Measurements from ENCODE around the gene MAST3.
A peak's percentile ranks its signal among the peaks of the same experiment; 100 is the strongest.

MAST3 gene

DNA sequence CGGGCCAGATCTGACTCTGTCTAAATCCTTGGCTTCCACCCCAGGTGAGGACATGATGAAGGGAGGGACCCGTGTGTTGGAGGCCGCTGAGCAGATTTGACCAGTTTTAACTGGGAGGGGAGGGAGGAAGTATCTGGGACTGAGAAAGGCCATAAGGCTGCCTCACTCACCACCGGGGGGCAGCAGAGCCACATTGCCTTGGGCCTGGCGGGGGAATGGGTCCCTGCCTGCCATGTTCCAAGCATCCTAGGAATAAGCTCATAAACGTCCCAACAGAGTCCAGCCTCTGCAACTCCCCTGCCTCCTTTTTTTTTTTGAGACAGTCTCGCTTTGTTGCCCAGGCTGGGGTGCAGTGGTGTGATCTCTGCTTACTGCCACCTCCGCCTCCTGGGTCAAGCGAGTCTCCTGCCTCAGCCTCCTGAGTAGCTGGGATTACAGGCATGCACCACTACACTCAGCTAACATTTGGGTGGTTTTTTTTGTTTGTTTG, 15.5 kb downstream of the MAST3 start:
- peak; percentile 84 for DNase-seq (ENCODE audit: insufficient read length, low spot score)
- no peak for TF ChIP-seq POLR2A (IDR thresholded peaks at IDR 0.05; ENCODE audit: low read depth, low read length)
- no peak for FAIRE-seq

DNA sequence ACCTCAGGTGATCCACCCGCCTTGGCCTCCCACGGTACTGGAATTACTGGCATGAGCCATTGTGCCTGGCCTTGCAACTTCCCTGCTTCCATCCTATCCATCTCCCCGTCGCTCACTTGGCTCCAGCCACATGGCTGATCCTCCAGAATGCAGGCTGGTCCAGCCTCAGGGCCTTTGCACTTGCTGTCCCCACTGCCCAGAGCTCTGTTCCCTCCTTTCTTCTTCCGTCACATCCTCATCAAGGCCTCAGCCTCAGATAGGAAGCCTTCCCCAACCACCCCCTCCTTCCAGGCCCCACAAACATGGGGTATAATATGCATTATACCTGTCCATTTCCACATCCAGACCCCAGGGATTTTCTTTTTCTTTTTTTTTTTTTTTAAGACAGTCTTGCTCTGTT, 16.2 kb downstream of the MAST3 start:
- DNase-seq (ENCODE audit: insufficient read length, low spot score) (no peak), FAIRE-seq (no peak)
- TF ChIP-seq POLR2A (IDR thresholded peaks at IDR 0.05; ENCODE audit: low read depth, low read length) = no peak

DNA sequence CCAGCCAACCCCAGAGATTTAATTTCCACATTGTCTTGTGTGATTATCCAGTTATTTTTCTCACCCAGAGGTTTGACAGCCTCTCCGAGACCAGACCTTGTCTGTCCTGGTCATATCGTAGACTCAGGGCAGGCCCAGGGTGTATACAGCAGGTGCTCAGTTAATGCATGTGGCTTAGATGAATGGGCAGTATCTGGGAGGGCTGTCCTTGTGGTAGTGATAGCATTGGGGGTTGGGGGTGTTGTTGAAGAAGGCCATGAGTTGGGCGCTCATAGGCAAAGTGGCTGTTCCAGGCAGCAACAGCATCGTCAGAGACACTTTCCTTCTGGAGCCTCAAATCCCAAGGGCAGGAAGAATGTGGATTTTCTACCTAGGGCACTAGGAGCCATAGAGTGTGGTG, 16.9 kb downstream of the MAST3 start:
- TF ChIP-seq POLR2A (IDR thresholded peaks at IDR 0.05; ENCODE audit: low read depth, low read length) = no peak
- no peak for FAIRE-seq
- no peak for DNase-seq (ENCODE audit: insufficient read length, low spot score)

DNA sequence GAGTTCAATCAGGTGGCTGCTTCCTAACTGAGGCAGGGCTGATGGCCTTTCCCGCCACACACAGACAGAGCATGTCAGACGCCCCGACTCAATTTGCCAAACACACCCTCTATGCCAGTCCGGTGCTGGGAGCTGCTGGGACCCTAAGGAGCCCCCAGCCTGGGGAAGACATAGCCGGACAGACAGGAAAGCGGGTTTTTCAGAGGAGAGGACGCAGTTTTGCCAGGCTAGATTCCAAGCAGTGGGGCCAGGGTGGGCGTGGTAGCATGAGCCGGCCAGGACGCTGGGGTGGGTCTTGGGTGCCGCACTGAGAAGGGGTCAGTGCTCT, 19.8 kb downstream of the MAST3 start:
- TF ChIP-seq POLR2A (IDR thresholded peaks at IDR 0.05; ENCODE audit: low read depth, low read length) = no peak
- no peak for DNase-seq (ENCODE audit: insufficient read length, low spot score)
- FAIRE-seq = no peak

DNA sequence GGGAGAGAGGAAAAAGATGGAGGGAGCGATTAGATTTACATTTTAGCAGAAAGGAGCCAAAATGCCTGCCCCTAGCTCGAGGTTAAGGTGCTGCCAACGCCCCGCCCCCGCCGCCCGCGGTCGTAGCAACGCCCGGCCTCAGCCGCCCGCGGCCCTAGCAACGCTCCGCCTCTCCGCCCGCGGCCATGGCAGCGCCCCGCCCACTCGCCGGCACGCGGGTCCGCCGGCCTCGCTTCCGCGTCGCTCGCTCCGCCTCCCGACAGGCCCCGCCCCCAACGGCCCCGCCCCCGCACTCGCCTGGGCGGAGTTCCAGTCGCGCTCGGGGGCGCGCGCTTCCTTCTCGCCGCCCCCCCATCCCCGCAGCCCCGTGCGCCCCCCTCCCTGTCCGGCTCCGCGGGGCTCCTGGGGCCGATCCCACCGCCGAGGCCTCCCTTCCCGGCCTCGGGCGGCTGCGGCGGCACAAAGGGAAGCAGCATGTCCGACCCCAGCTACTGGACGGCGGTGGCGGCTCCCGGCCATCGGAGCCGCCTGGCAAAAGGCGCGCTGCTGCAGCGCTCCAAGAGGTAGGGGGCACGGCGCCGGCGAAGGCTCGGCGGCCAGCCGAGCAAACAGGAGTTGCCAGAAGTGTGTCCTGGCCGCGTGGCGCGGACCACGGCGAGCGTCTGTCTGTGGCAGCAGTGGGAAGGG, 20.3 kb downstream of the MAST3 start:
- DNase-seq (ENCODE audit: insufficient read length, low spot score) (peak; percentile 95), FAIRE-seq (no peak)
- no peak for TF ChIP-seq POLR2A (IDR thresholded peaks at IDR 0.05; ENCODE audit: low read depth, low read length)

DNA sequence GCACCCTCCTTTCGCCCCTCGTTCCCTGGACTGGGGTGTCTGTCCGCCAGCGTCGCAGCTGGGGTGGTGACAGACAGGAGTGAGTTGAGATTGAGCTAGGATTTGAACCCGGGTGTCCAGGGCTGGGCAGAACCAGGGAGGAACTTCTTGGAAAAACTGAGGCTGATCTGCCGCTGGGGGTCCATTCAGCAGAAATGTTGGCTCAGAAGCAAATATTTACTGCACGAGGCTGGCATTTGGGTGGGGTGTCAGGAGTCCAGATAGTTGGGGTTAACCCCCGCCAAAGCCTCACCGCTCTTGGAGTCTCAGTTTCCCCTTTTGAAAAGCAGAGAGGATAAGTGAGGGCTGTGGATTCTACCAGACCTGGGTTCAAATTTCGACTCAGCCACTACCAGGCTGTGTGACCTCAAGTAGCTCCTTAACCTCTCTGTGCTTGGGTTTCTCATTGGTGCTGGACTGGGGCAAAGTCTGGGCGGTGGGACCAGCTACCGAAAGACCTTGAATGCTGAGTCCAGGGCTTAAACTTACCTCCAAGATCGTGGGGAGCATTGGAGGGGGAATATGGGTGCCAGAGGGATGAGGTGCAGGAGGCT, 20.9 kb downstream of the MAST3 start:
- TF ChIP-seq POLR2A (IDR thresholded peaks at IDR 0.05; ENCODE audit: low read depth, low read length) = no peak
- DNase-seq (ENCODE audit: insufficient read length, low spot score) = no peak
- no peak for FAIRE-seq

DNA sequence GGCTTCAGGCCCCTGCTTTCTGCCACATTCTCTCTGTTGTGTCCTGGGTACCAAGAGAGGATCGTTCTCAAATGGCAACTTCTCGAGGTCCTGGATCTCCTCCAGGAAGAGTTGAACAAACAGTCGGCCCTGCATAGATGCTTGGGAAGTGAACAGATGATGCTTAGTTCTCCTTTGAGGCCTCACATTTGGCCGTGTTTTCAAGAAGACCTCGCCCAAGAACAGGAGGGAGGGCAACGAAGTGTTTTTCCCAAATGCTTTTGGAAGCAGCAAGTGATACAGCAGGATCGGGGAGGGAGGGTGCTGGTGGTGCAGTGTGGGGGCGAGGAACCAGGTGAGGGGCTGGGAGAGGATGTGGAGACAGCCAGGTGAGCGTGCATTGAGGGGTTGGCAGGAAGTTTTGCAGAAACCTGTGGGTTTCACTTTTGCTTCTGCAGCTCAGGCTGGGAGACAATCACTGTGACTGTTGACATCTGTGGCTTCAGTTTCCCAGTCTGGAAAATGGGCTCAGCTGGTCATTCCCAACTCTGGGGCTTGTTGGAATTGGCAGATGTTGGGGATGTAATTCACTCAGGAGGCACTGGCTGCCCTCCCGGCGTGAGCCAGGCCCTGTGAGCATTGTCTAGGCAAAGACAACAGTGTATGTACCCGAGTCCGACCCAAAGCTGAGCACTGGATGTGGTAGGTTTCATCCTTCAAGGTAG, 21.6 kb downstream of the MAST3 start:
- DNase-seq (ENCODE audit: insufficient read length, low spot score) (no peak), FAIRE-seq (no peak)
- TF ChIP-seq POLR2A (IDR thresholded peaks at IDR 0.05; ENCODE audit: low read depth, low read length) = no peak

DNA sequence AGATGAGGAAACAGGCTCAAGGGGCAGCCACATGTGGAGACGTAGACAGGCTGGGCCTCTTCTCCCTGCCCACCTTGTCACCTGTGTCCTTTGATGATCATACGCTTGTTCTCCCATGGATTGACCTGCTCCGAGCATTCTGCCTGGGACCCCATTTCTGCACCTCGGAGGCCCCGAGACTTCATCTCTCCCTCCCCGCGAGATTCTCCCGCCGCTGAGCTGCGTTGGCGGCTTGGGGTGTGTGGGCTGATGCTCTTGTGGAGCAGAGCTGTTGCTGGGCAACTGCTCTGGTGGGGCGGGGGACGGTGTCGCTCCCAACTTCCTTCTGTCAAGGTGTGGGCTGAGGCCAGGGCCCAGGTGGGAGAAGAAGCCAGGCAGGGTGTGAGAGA, 22.1 kb downstream of the MAST3 start:
- no peak for FAIRE-seq
- TF ChIP-seq POLR2A (IDR thresholded peaks at IDR 0.05; ENCODE audit: low read depth, low read length) = no peak

DNA sequence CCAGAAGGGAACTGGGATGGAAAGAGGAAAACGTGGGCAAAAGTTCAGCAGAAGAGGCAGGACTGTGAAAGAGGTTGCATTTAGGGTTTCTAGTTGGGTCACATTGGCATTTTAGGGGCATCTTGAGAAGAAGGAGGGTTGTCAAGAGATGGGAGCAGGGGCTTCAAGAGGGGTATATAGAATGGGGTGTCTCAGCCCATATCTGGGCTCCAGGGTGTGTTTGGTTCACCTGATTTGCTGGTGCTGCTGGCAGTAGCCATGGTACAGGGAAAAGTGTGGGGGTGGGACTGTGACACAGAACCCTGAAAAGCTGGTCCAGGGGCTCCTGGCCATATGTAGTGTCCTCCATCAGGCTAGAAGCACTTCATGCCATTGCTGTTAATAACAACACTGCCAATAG, 22.5 kb downstream of the MAST3 start:
- no peak for TF ChIP-seq POLR2A (IDR thresholded peaks at IDR 0.05; ENCODE audit: low read depth, low read length)
- no peak for DNase-seq (ENCODE audit: insufficient read length, low spot score)
- no peak for FAIRE-seq

More for the DNA sequence above, 22.1 kb downstream of the MAST3 start:
- DNase-seq (ENCODE audit: insufficient read length, low spot score) = no peak

DNA sequence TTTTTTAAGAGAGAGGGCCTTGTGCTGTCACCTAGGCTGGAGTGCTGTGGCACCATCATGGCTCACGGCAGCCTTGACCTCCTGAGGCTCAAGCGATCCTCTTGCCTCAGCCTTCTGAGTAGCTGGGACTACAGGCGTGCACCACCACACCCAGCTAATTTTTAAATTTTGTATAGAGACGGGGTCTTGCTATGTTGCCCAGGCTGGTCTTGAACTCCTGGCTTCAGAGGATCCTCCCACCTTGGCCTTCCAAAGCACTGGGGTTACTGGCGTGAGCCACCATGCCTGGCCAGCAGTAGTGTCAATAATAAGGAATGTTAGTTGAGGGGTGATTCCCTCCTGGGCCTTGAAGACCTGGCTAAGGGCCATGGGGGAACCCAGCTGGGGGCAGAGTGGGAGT, 23.6 kb downstream of the MAST3 start:
- FAIRE-seq (no peak), DNase-seq (ENCODE audit: insufficient read length, low spot score) (no peak)
- TF ChIP-seq POLR2A (IDR thresholded peaks at IDR 0.05; ENCODE audit: low read depth, low read length) = no peak

DNA sequence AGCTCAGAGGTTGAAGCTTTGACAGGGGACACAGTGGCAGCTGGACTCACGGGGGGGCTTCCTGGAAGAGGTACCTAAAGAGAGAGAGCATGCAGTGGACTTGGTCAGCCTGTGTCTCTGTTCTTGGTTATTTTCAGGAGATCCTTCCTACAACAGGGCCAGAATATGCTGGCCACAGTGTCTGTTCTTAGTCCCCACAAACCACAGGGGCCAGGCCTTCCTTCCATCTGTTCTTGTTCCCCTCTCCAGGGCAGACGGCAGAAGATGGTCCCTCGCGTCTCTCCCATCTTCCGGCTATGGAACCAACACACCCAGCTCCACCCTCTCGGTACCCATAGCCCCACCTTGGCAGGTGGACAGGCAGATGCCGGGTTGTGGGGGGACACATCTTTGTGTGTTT, 24.8 kb downstream of the MAST3 start:
- FAIRE-seq (no peak), DNase-seq (ENCODE audit: insufficient read length, low spot score) (no peak)
- no peak for TF ChIP-seq POLR2A (IDR thresholded peaks at IDR 0.05; ENCODE audit: low read depth, low read length)

DNA sequence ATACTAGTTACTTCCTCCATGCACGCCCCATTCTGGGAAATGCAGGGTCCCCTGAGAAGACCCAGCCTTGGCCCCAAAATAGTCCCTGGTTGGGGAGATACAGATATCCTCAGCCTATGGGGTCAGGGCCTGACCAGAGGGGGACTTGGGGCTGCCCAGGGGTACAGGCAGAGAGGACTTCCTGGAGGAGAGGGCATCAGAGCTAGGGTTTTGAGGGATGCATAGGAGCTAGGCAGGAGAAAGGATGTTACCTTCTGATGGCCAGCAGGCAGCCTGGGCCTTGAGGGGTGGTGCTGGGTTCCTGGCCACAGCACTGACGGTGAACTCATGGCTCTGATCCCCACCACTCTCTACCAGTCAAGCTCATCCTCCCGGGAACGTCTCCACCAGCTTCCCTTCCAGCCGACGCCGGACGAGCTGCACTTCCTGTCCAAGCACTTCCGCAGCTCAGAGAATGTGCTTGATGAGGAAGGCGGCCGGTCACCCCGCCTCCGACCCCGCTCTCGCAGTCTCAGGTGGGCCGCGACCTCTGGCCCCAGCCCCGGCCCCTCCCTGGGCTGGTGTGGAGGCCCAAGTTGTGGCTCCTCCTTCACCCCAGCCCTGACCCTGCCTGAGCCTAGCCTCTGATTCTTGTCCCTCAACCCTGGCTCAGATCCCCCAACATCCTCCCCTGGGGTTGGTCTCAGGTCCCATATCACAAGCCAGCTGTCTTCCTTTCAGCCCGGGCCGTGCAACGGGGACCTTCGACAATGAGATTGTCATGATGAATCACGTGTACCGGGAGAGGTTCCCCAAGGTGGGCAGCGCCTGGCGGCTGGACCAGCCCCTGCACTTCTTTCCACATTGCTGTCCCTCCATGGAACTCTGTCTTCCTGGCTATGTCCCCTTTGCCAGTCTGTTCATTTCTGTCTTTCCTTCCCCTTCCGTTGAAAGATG, 25.6 kb downstream of the MAST3 start:
- FAIRE-seq (no peak), DNase-seq (ENCODE audit: insufficient read length, low spot score) (no peak)
- TF ChIP-seq POLR2A (IDR thresholded peaks at IDR 0.05; ENCODE audit: low read depth, low read length) = no peak

DNA sequence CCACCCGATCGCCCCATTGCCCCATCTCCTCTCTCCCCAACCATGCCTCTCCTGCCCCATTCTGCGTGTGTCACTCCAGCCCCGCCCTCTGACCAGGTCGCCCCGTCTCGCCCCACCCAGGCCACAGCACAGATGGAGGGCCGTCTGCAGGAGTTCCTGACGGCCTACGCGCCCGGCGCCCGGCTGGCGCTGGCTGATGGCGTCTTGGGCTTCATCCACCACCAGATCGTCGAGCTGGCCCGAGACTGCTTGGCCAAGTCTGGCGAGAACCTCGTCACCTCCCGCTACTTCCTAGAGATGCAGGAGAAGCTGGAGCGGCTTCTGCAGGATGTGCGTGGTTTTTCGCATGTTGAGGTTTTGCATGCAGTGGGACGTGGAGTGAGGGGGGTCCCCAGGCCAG, 26.2 kb downstream of the MAST3 start:
- DNase-seq (ENCODE audit: insufficient read length, low spot score) (no peak), FAIRE-seq (no peak)
- TF ChIP-seq POLR2A (IDR thresholded peaks at IDR 0.05; ENCODE audit: low read depth, low read length) = no peak

DNA sequence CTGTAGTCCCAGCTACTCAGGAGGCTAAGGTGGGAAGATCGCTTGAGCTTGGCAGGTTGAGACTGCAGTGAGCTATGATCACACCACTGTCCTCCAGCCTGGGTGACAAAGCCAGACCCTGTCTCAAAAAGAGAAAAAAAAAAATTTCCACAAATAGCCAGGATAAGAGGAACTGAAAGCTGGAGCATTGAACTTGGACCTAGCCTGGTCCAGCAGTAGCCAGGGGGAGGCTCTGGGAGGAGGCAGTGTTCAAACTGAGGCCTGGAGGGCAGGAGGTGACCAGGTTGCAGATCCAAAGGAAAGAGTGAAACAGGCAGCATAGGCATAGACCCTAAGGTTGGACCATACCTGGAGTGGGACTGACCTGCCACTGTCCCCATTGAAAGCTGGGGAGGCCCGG, 28.5 kb downstream of the MAST3 start:
- DNase-seq (ENCODE audit: insufficient read length, low spot score) (no peak), FAIRE-seq (no peak)
- TF ChIP-seq POLR2A (IDR thresholded peaks at IDR 0.05; ENCODE audit: low read depth, low read length) = no peak

All from H54 (cell line).